IMR-90 (cell line): Measurements from ENCODE around the gene CCDC88A. TPM values are rescaled to one million over a fixed set of nuclear protein-coding genes. Genes with fewer than 3 reads are reported as not detected.

Source experiments
- ATAC-seq: fragments of 200-7000 bp; cut with Tn5 transposase; 2 replicates; pipeline ENCODE4 v1.9.1; 2020; ENCODE audit warnings: low read depth, mild to moderate bottlenecking, moderate library complexity
- BruUV-seq: library from RNA; stranded (reverse); fragments of 400-500 nt; replicated peaks from 2 replicates; lab custom pipeline; 2021; lab: Mats Ljungman, UMichigan
- CTCF ChIA-PET: fragments of 300-600 bp; formaldehyde crosslinking; extraction: SDS; loops from one replicate; lab custom pipeline; 2021; ENCODE audit warnings: antibody characterized with exemption; lab: Yijun Ruan, JAX
- POLR2A ChIA-PET: fragments of 300-600 bp; sonication (Branson Sonifier 250); formaldehyde crosslinking; loops from one replicate; lab custom pipeline; 2022; ENCODE audit warnings: antibody characterized with exemption; ENCODE audit not compliant: unreplicated experiment; lab: Charles Lee
- DNase-seq: peaks from one replicate; pipeline ENCODE4 v3.0.0; 2013
- H2AFZ ChIP-seq: replicated peaks from 2 replicates; pipeline ENCODE3; 2013; ENCODE audit warnings: low read length, mild to moderate bottlenecking; ENCODE audit not compliant: poor library complexity
- H2AK5ac ChIP-seq: 2 replicates; pipeline ENCODE4 v1.6.1; 2013; ENCODE audit warnings: low read depth, low read length, inconsistent platforms
- H2AK9ac ChIP-seq: replicated peaks from 2 replicates; pipeline ENCODE3; 2013; ENCODE audit warnings: mild to moderate bottlenecking, low read depth, low read length, moderate library complexity; ENCODE audit not compliant: poor library complexity
- H2BK120ac ChIP-seq: 2 replicates; pipeline ENCODE4 v1.6.1; 2013; ENCODE audit warnings: low read depth, low read length, inconsistent platforms
- H2BK15ac ChIP-seq: 3 replicates; pipeline ENCODE4 v1.6.1; 2013; ENCODE audit warnings: low read depth, low read length, inconsistent platforms
- H2BK20ac ChIP-seq: 2 replicates; pipeline ENCODE4 v1.6.1; 2013; ENCODE audit warnings: low read depth, mild to moderate bottlenecking, inconsistent platforms, low read length, moderate library complexity
- H2BK5ac ChIP-seq: 2 replicates; pipeline ENCODE4 v1.6.1; 2013; ENCODE audit warnings: mild to moderate bottlenecking, low read depth, low read length, inconsistent platforms; ENCODE audit not compliant: poor library complexity, severe bottlenecking
- H3K14ac ChIP-seq: replicated peaks from 2 replicates; pipeline ENCODE4 v1.6.1; 2013; ENCODE audit warnings: low read depth, low read length, inconsistent platforms
- H3K18ac ChIP-seq: 2 replicates; pipeline ENCODE4 v1.6.1; 2013; ENCODE audit warnings: low read depth, low read length, control low read depth
- H3K23ac ChIP-seq: 2 replicates; pipeline ENCODE4 v1.6.1; 2013; ENCODE audit warnings: low read depth, low read length, inconsistent platforms
- H3K27ac ChIP-seq: 2 replicates; pipeline ENCODE4 v1.5.1; 2013; ENCODE audit warnings: mild to moderate bottlenecking, control low read depth, low read length; ENCODE audit not compliant: insufficient read depth
- H3K27me3 ChIP-seq: 2 replicates; pipeline ENCODE4 v1.6.1; 2013; ENCODE audit warnings: low read length; ENCODE audit not compliant: control insufficient read depth, insufficient read depth
- H3K36me3 ChIP-seq: 2 replicates; pipeline ENCODE4 v1.6.1; 2013; ENCODE audit warnings: low read length, mixed read lengths; ENCODE audit not compliant: control insufficient read depth, insufficient read depth
- H3K4ac ChIP-seq: 2 replicates; pipeline ENCODE4 v1.6.1; 2013; ENCODE audit warnings: low read depth, low read length, inconsistent platforms
- H3K4me1 ChIP-seq: 2 replicates; pipeline ENCODE4 v1.6.1; 2013; ENCODE audit warnings: low read length, mixed read lengths; ENCODE audit not compliant: control insufficient read depth, insufficient read depth
- H3K4me2 ChIP-seq: 2 replicates; pipeline ENCODE4 v1.6.1; 2013; ENCODE audit warnings: low read depth, mild to moderate bottlenecking, control low read depth, low read length, moderate library complexity
- H3K4me3 ChIP-seq: 2 replicates; pipeline ENCODE4 v1.5.1; 2013; ENCODE audit warnings: low read depth, mild to moderate bottlenecking, control low read depth, low read length, moderate library complexity; ENCODE audit not compliant: insufficient read depth
- H3K56ac ChIP-seq: 2 replicates; pipeline ENCODE4 v1.6.1; 2013; ENCODE audit warnings: low read length, inconsistent platforms; ENCODE audit not compliant: insufficient read depth; ENCODE audit errors: extremely low read depth
- H3K79me1 ChIP-seq, 2 experiments: 2 replicates each; pipeline ENCODE4 v1.6.1; 2013; ENCODE audit warnings: low read length in 2 of 2, inconsistent platforms in 1 of 2, low read depth in 1 of 2
- H3K9ac ChIP-seq: 2 replicates; pipeline ENCODE4 v1.6.1; 2013; ENCODE audit warnings: low read depth, low read length, control low read depth
- H3K9me1 ChIP-seq: 2 replicates; pipeline ENCODE4 v1.6.1; 2013; ENCODE audit warnings: low read length, inconsistent platforms; ENCODE audit not compliant: insufficient read depth
- H3K9me3 ChIP-seq: 2 replicates; pipeline ENCODE4 v1.6.1; 2013; ENCODE audit warnings: low read length; ENCODE audit not compliant: control insufficient read depth, insufficient read depth
- H4K20me1 ChIP-seq: 2 replicates; pipeline ENCODE4 v1.6.1; 2013; ENCODE audit warnings: low read length, inconsistent platforms; ENCODE audit not compliant: insufficient read depth
- H4K5ac ChIP-seq: 2 replicates; pipeline ENCODE4 v1.6.1; 2013; ENCODE audit warnings: mild to moderate bottlenecking, low read depth, low read length, control low read depth
- H4K8ac ChIP-seq, 2 experiments: 2 replicates each; pipeline ENCODE4 v1.6.1; 2013; ENCODE audit warnings: low read depth in 2 of 2, low read length in 2 of 2, control low read depth in 1 of 2, inconsistent platforms in 1 of 2
- H4K91ac ChIP-seq: 2 replicates; pipeline ENCODE4 v1.6.1; 2013; ENCODE audit warnings: low read depth, low read length, inconsistent platforms; ENCODE audit not compliant: insufficient read depth
- BHLHE40 ChIP-seq: fragments of 150-350 bp; IDR thresholded peaks from 2 replicates; pipeline ENCODE4 v1.6.1; 2016; ENCODE audit warnings: mild to moderate bottlenecking, low read depth, low read length
- CEBPB ChIP-seq: IDR thresholded peaks from 2 replicates; pipeline ENCODE4 v1.6.1; 2012; ENCODE audit warnings: low read depth, low read length, improper control_type of control experiment
- CHD1 ChIP-seq: IDR thresholded peaks from 2 replicates; pipeline ENCODE4 v1.6.1; 2012; ENCODE audit warnings: low read depth, low read length, improper control_type of control experiment
- CTCF ChIP-seq: conservative IDR thresholded peaks from 2 replicates; pipeline ENCODE4 v1.5.1; 2012; ENCODE audit warnings: mild to moderate bottlenecking, low read depth, low read length, improper control_type of control experiment
- ELK1 ChIP-seq: fragments of 150-350 bp; IDR thresholded peaks from 2 replicates; pipeline ENCODE4 v1.6.1; 2016; ENCODE audit warnings: low read depth, mild to moderate bottlenecking, low read length, moderate library complexity, borderline replicate concordance
- FOS ChIP-seq: fragments of 150-350 bp; IDR thresholded peaks from 2 replicates; pipeline ENCODE4 v1.6.1; 2016; ENCODE audit warnings: low read depth, low read length
- MAZ ChIP-seq: IDR thresholded peaks from 2 replicates; pipeline ENCODE4 v1.6.1; 2012; ENCODE audit warnings: low read depth, mild to moderate bottlenecking, low read length, improper control_type of control experiment, moderate library complexity, borderline replicate concordance
- MXI1 ChIP-seq: IDR thresholded peaks from 2 replicates; pipeline ENCODE4 v1.6.1; 2012; ENCODE audit warnings: low read depth, mild to moderate bottlenecking, low read length, moderate library complexity, borderline replicate concordance
- RAD21 ChIP-seq: IDR thresholded peaks from 2 replicates; pipeline ENCODE4 v1.6.1; 2012; ENCODE audit warnings: low read length, improper control_type of control experiment
- RCOR1 ChIP-seq: IDR thresholded peaks from 2 replicates; pipeline ENCODE4 v1.6.1; 2012; ENCODE audit warnings: mild to moderate bottlenecking, low read length, improper control_type of control experiment; ENCODE audit not compliant: insufficient replicate concordance
- RFX5 ChIP-seq: IDR thresholded peaks from 2 replicates; pipeline ENCODE4 v1.8.0; 2012; ENCODE audit warnings: low read depth, mild to moderate bottlenecking, low read length, moderate library complexity
- SMC3 ChIP-seq: fragments of 150-350 bp; IDR thresholded peaks from 2 replicates; pipeline ENCODE4 v1.6.1; 2016; ENCODE audit warnings: low read depth, mild to moderate bottlenecking, antibody characterized with exemption, low read length, moderate library complexity
- USF2 ChIP-seq: fragments of 150-350 bp; IDR thresholded peaks from 2 replicates; pipeline ENCODE4 v1.6.1; 2017; ENCODE audit warnings: mild to moderate bottlenecking, antibody characterized with exemption, low read length, low read depth
- WGBS, 2 experiments: methylation state at CpG; one replicate each; pipeline versions ENCODE4 v1.1.5 to v1.1.7; 2013; ENCODE audit warnings: missing lambda C conversion rate in 2 of 2; ENCODE audit not compliant: insufficient read length in 1 of 2; ENCODE audit errors: extremely low coverage in 2 of 2; 5-methylcytosine and 5-hydroxymethylcytosine counted together
- dilution Hi-C: fragments of 300-500 bp; cut with HindIII; formaldehyde crosslinking; loops from one replicate; pipeline ENCODE4 v1.14.3; 2018; ENCODE audit warnings: low sequenced_read_pairs; ENCODE audit not compliant: unreplicated experiment
- in situ Hi-C: fragments of 300-500 bp; cut with MboI; formaldehyde crosslinking; loops from 3 replicates; pipeline ENCODE4 v1.14.3; 2019; ENCODE audit warnings: low sequenced_read_pairs, inconsistent platforms, mixed read lengths
- intact Hi-C: fragments of 100-400 bp; cut with micrococcal nuclease; formaldehyde crosslinking; loops from 2 replicates; pipeline ENCODE4 v1.10.0; 2022
- polyA plus RNA-seq, 3 experiments: library from polyadenylated mRNA; depleted of rRNA; stranded (reverse); fragments of >200 nt; gene quantifications; 2 replicates each; pipeline ENCODE4 v1.2.3, GENCODE V29; 2012; ENCODE audit warnings: low replicate concordance in 1 of 3
- total RNA-seq: library from RNA; depleted of rRNA; stranded (reverse); fragments of >200 nt; gene quantifications from 2 replicates; pipeline ENCODE4 v1.2.3, GENCODE V29; 2012

CCDC88A gene
- total and polyA plus RNA-seq, 2 of the 4 experiments (the other 2 are of a cell fraction): 15.6 to 63.8 TPM

DNA sequence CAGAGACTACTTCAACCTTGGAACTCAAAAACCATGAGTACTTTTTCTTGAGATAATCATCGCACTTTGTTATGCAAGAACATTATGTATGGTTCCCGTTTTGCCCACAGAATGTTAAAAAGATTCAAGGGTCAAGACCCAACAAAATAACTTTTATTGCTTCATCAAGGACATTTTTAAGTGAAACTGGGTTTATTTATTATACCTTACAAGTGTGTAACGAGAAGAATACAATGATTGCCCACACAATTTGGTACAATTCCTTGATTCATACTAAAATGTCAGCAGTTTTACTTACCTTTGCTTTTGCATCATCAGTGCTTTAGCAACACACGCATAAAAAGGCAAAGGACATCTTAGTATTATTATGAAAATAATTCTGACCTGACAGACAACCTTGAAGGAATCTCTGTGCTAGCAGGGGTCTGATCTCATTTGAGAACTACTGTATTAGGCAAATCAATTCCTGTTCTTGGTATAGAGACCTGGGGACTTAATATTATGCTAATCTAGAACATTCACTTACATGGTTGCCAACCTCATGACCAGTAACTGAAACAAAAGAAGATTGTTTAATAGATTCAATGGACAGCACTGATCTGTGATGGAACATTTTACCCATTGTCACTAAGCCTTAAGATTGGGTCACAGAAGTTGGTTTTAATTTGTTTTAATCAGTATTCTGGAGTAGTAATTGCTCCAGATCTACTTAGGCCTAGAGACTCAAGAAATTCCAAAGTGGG lies 16.2 kb downstream of the CCDC88A start:
- H3K79me1 ChIP-seq: peaks cover 19 to 32% of the 10 kb centered on the region in 2 experiments
- no peak overlapping the region for H2BK15ac ChIP-seq
- CTCF ChIA-PET: no interaction called here
- dilution Hi-C loops: no loop called here
- no peak overlapping the region for H3K4me3 ChIP-seq
- ATAC-seq: no peak
- H3K27me3 ChIP-seq: no peaks in the 10 kb centered on the region
- no TSS peak for BruUV-seq
- H3K9ac ChIP-seq: no peak overlapping the region
- no peak for TF ChIP-seq ELK1
- no peak for TF ChIP-seq RAD21
- no peak for TF ChIP-seq CTCF
- TF ChIP-seq CHD1: no peak
- no peak for TF ChIP-seq RFX5
- TF ChIP-seq CEBPB: no peak
- no peak for TF ChIP-seq MXI1
- no peak for TF ChIP-seq RCOR1
- TF ChIP-seq FOS: no peak
- no peak for TF ChIP-seq MAZ
- TF ChIP-seq SMC3: no peak
- no peak for TF ChIP-seq BHLHE40
- TF ChIP-seq USF2: no peak
- in situ Hi-C loops: no loop called here
- no peak overlapping the region for H3K4me2 ChIP-seq
- H3K9me3 ChIP-seq: no peaks in the 10 kb centered on the region
- peaks cover 2% of the 10 kb centered on the region; the same call in 1 of the 2 replicates for H3K4me1 ChIP-seq
- no peak overlapping the region for H4K5ac ChIP-seq
- H2BK120ac ChIP-seq: no peak overlapping the region
- intact Hi-C loops: no loop called here
- H3K27ac ChIP-seq: no peak overlapping the region
- H3K9me1 ChIP-seq: peaks cover 4% of the 10 kb centered on the region; the same call in 1 of the 2 replicates
- no peak overlapping the region for H3K56ac ChIP-seq
- H3K18ac ChIP-seq: no peak overlapping the region
- DNase-seq: no peak
- no peak overlapping the region for H2BK5ac ChIP-seq
- 0 out of 2 replicates have a peak, but pooled peaks cover 2% of the 10 kb centered on the region for H4K20me1 ChIP-seq
- POLR2A ChIA-PET: no interaction called here
- no peak overlapping the region for H2AK5ac ChIP-seq
- H4K91ac ChIP-seq: no peak overlapping the region
- peaks cover 4% of the 10 kb centered on the region for H3K36me3 ChIP-seq
- no peak overlapping the region for H2AFZ ChIP-seq
- no peak overlapping the region for H3K14ac ChIP-seq
- H2BK20ac ChIP-seq: no peak overlapping the region
- no peak overlapping the region for H3K4ac ChIP-seq
- no CpG with 5 or more reads among the region's 4 CpGs for WGBS, 2 experiments
- H4K8ac ChIP-seq: no peak overlapping the region
- H3K23ac ChIP-seq: no peak overlapping the region
- H2AK9ac ChIP-seq: no peak overlapping the region
